Neural progenitor cell (in vitro differentiated cells): Measurements from ENCODE around the gene MRGPRG. TPM values are rescaled to one million over a fixed set of nuclear protein-coding genes. Genes with fewer than 3 reads are reported as not detected.

Experiments used
- DNase-seq: peaks from one replicate; pipeline ENCODE4 v3.0.0-alpha.2; 2016; ENCODE audit warnings: low spot score
- H2AFZ ChIP-seq: fragments of 200-600 bp; sonication (generic); replicated peaks from 2 replicates; pipeline ENCODE4 v1.6.1; 2016; ENCODE audit warnings: antibody characterized with exemption
- H3F3A ChIP-seq: fragments of 200-600 bp; sonication (generic); 2 replicates; pipeline ENCODE4 v1.6.1; 2016; ENCODE audit warnings: antibody characterized with exemption, low read depth
- H3K27ac ChIP-seq: fragments of 200-600 bp; sonication (generic); 2 replicates; pipeline ENCODE4 v1.5.1; 2016; ENCODE audit warnings: mild to moderate bottlenecking
- H3K27me3 ChIP-seq: fragments of 200-600 bp; sonication (generic); 2 replicates; pipeline ENCODE4 v1.6.1; 2016; ENCODE audit warnings: mild to moderate bottlenecking, moderate library complexity
- H3K36me3 ChIP-seq: fragments of 200-600 bp; sonication (generic); 2 replicates; pipeline ENCODE4 v1.5.1; 2016
- H3K4me1 ChIP-seq: fragments of 200-600 bp; sonication (generic); 2 replicates; pipeline ENCODE4 v1.6.1; 2016; ENCODE audit warnings: mixed run types
- H3K4me2 ChIP-seq: fragments of 200-600 bp; sonication (generic); 2 replicates; pipeline ENCODE4 v1.6.1; 2016
- H3K4me3 ChIP-seq: fragments of 200-600 bp; sonication (generic); 2 replicates; pipeline ENCODE4 v1.5.1; 2016
- H3K79me2 ChIP-seq: fragments of 200-600 bp; sonication (generic); 2 replicates; pipeline ENCODE4 v1.6.1; 2016; ENCODE audit warnings: low read depth
- H3K9ac ChIP-seq: fragments of 200-600 bp; sonication (generic); 2 replicates; pipeline ENCODE4 v1.6.1; 2016
- H3K9me3 ChIP-seq: fragments of 200-600 bp; sonication (generic); 2 replicates; pipeline ENCODE4 v1.5.1; 2016; ENCODE audit warnings: low read depth
- H4K20me1 ChIP-seq: fragments of 200-600 bp; sonication (generic); 2 replicates; pipeline ENCODE4 v1.6.1; 2016; ENCODE audit warnings: low read depth
- H3K27ac Mint-ChIP-seq: 3 replicates; pipeline ENCODE4 v1.8.0; 2021; ENCODE audit warnings: mixed read lengths
- H3K27me3 Mint-ChIP-seq: 2 replicates; pipeline ENCODE4 v1.8.0; 2022; ENCODE audit warnings: low read depth, mild to moderate bottlenecking, inconsistent platforms, moderate library complexity, mixed read lengths; ENCODE audit not compliant: insufficient read depth
- H3K36me3 Mint-ChIP-seq: 3 replicates; pipeline ENCODE4 v1.8.0; 2021; ENCODE audit warnings: mixed read lengths
- H3K4me1 Mint-ChIP-seq: 3 replicates; pipeline ENCODE4 v1.8.0; 2021; ENCODE audit warnings: mixed read lengths
- H3K4me3 Mint-ChIP-seq: 3 replicates; pipeline ENCODE4 v1.8.0; 2021; ENCODE audit warnings: mild to moderate bottlenecking, moderate library complexity, mixed read lengths
- H3K9me3 Mint-ChIP-seq: 3 replicates; pipeline ENCODE4 v1.8.0; 2020; ENCODE audit warnings: mixed read lengths
- EZH2 ChIP-seq: fragments of 200-600 bp; sonication (generic); IDR thresholded peaks from 2 replicates; pipeline ENCODE4 v1.6.1; 2017; ENCODE audit warnings: antibody characterized with exemption, mild to moderate bottlenecking, moderate library complexity
- EZH2phosphoT487 ChIP-seq: fragments of 200-600 bp; sonication (generic); IDR thresholded peaks from 2 replicates; pipeline ENCODE4 v1.6.1; 2017; ENCODE audit warnings: antibody characterized with exemption
- total RNA-seq: library from RNA; depleted of rRNA; stranded (reverse); fragments of >200 nt; gene quantifications from 2 replicates; pipeline ENCODE4 v1.2.3, GENCODE V29; 2015; ENCODE audit warnings: low replicate concordance
- TF ChIP-seq, protein P1 (sequence below): fragments of 200-600 bp; sonication (generic); IDR thresholded peaks from 2 replicates; pipeline ENCODE4 v1.5.1; 2017; ENCODE audit warnings: antibody characterized with exemption, mild to moderate bottlenecking

Gene MRGPRG
- total RNA-seq, 1 donor from 2014 or later: not detected

DNA sequence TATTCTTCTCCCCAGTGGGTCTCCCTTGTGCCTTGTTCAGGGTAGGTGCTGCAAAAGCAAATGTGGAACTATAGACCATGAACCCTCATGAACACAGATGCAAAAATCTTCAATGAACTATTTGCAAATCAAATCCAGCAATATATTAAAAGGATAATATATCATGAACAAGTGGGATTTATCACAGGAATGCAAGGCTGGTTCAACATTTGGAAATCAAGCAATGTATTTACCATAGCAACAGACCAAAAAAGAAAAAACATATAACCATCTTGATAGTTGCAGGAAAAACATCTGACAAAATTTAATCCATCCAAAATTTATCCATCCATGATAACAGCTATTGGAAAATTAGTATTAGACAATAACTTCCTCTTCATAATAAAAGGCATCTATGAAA lies 42.1 kb downstream of the MRGPRG start:
- DNase-seq: no peak
- no peak for TF ChIP-seq EZH2phosphoT487
- TF ChIP-seq EZH2: no peak
- TF ChIP-seq, protein P1, sequence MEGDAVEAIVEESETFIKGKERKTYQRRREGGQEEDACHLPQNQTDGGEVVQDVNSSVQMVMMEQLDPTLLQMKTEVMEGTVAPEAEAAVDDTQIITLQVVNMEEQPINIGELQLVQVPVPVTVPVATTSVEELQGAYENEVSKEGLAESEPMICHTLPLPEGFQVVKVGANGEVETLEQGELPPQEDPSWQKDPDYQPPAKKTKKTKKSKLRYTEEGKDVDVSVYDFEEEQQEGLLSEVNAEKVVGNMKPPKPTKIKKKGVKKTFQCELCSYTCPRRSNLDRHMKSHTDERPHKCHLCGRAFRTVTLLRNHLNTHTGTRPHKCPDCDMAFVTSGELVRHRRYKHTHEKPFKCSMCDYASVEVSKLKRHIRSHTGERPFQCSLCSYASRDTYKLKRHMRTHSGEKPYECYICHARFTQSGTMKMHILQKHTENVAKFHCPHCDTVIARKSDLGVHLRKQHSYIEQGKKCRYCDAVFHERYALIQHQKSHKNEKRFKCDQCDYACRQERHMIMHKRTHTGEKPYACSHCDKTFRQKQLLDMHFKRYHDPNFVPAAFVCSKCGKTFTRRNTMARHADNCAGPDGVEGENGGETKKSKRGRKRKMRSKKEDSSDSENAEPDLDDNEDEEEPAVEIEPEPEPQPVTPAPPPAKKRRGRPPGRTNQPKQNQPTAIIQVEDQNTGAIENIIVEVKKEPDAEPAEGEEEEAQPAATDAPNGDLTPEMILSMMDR: no peak
- Histone ChIP-seq H3K9me3 (no peaks in the 10 kb centered on the region), H3K4me2 (no peak overlapping the region), H3K4me1 (no peaks in the 10 kb centered on the region), H3K9ac (no peak overlapping the region), H3K27ac (no peak overlapping the region), H3K27me3 (no peaks in the 10 kb centered on the region), H3K4me3 (no peak overlapping the region), H2AFZ (no peak overlapping the region), H3F3A (no peaks in the 10 kb centered on the region), H4K20me1 (no peaks in the 10 kb centered on the region), H3K36me3 (no peaks in the 10 kb centered on the region), H3K79me2 (no peaks in the 10 kb centered on the region)
- H3K9me3 Mint-ChIP-seq: peaks cover 13% of the 10 kb centered on the region
- peaks cover 2% of the 10 kb centered on the region for H3K27me3 Mint-ChIP-seq
- no peak overlapping the region for H3K4me3 Mint-ChIP-seq
- H3K27ac Mint-ChIP-seq: no peak overlapping the region
- no peaks in the 10 kb centered on the region for H3K36me3 Mint-ChIP-seq
- no peaks in the 10 kb centered on the region for H3K4me1 Mint-ChIP-seq

DNA sequence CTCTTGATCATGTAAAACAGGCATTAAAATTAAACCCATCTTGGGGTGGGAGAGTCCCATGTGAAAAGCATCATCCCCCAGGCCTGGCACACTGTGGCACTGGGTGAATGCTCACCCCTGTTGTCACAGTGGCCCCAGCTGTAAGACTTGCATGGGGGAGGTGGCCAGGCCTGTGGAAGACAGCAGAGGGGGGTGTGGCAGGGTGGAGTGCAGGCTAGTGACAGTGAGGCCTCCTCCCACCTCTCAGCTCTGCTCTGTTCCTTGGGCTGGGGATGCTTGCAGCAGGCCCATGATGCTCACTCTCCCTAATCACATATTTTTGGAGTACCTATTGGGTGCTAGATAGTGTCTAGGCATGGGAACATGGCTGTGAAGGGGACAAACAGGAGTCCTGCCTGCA lies 43.4 kb downstream of the MRGPRG start:
- peaks cover 1% of the 10 kb centered on the region for H3K27me3 ChIP-seq
- no peak overlapping the region for H3K9ac ChIP-seq
- H2AFZ ChIP-seq: no peak overlapping the region
- H3K27me3 Mint-ChIP-seq: peaks cover 2% of the 10 kb centered on the region
- no peaks in the 10 kb centered on the region for H3K4me1 ChIP-seq
- H3K27ac Mint-ChIP-seq: no peak overlapping the region
- H4K20me1 ChIP-seq: no peaks in the 10 kb centered on the region
- no peaks in the 10 kb centered on the region for H3K4me1 Mint-ChIP-seq
- no peaks in the 10 kb centered on the region for H3K36me3 Mint-ChIP-seq
- H3K4me2 ChIP-seq: no peak overlapping the region
- no peak overlapping the region for H3K27ac ChIP-seq
- no peaks in the 10 kb centered on the region for H3K36me3 ChIP-seq
- no peak for DNase-seq
- TF ChIP-seq, protein P1: no peak
- TF ChIP-seq EZH2: no peak
- TF ChIP-seq EZH2phosphoT487: no peak
- H3K4me3 ChIP-seq: no peak overlapping the region
- no peaks in the 10 kb centered on the region for H3F3A ChIP-seq
- no peaks in the 10 kb centered on the region for H3K9me3 ChIP-seq
- H3K79me2 ChIP-seq: no peaks in the 10 kb centered on the region
- H3K4me3 Mint-ChIP-seq: no peak overlapping the region
- peaks cover 13% of the 10 kb centered on the region for H3K9me3 Mint-ChIP-seq

DNA sequence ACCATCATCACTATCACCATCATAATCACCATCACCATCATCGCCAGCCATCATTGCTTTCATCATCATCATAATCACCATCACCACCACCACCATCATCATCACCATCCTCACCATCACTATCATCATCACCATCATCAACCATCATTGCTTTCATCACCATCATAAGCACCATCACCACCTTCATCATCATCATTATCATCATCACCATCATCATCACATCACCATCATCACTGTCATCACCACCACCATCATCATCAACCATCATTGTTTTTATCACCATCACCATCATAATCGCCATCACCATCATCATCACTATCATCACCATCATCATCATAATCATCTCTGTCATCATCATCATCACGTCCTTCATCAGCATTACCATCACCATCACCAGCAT lies 44.2 kb downstream of the MRGPRG start:
- H2AFZ ChIP-seq: no peak overlapping the region
- no peak for TF ChIP-seq EZH2
- TF ChIP-seq EZH2phosphoT487: no peak
- TF ChIP-seq, protein P1: no peak
- H3K9me3 Mint-ChIP-seq: peaks cover 13% of the 10 kb centered on the region
- H3K79me2 ChIP-seq: no peaks in the 10 kb centered on the region
- peaks cover 7% of the 10 kb centered on the region for H3K27me3 ChIP-seq
- peaks cover 6% of the 10 kb centered on the region for H3K27me3 Mint-ChIP-seq
- no peaks in the 10 kb centered on the region for H3F3A ChIP-seq
- peaks cover 3% of the 10 kb centered on the region for H3K4me1 Mint-ChIP-seq
- no peaks in the 10 kb centered on the region for H3K9me3 ChIP-seq
- no peak overlapping the region for H3K9ac ChIP-seq
- H3K4me1 ChIP-seq: no peaks in the 10 kb centered on the region
- no peak overlapping the region for H3K27ac Mint-ChIP-seq
- no peaks in the 10 kb centered on the region for H3K36me3 ChIP-seq
- H4K20me1 ChIP-seq: no peaks in the 10 kb centered on the region
- no peak overlapping the region for H3K4me3 Mint-ChIP-seq
- H3K4me3 ChIP-seq: no peak overlapping the region
- H3K4me2 ChIP-seq: no peak overlapping the region
- no peak overlapping the region for H3K27ac ChIP-seq
- DNase-seq: no peak
- H3K36me3 Mint-ChIP-seq: peaks cover 1% of the 10 kb centered on the region
